ENCODE results near the gene SNCB. TPM values are rescaled to one million over a fixed set of nuclear protein-coding genes. Genes with fewer than 3 reads are reported as not detected.

The SNCB gene
- total and polyA plus RNA-seq, 2 of the 8 experiments (the other 6 are each of a cell fraction or from before 2014, with no cell fraction given): 4.2 to 5.9 TPM

DNA sequence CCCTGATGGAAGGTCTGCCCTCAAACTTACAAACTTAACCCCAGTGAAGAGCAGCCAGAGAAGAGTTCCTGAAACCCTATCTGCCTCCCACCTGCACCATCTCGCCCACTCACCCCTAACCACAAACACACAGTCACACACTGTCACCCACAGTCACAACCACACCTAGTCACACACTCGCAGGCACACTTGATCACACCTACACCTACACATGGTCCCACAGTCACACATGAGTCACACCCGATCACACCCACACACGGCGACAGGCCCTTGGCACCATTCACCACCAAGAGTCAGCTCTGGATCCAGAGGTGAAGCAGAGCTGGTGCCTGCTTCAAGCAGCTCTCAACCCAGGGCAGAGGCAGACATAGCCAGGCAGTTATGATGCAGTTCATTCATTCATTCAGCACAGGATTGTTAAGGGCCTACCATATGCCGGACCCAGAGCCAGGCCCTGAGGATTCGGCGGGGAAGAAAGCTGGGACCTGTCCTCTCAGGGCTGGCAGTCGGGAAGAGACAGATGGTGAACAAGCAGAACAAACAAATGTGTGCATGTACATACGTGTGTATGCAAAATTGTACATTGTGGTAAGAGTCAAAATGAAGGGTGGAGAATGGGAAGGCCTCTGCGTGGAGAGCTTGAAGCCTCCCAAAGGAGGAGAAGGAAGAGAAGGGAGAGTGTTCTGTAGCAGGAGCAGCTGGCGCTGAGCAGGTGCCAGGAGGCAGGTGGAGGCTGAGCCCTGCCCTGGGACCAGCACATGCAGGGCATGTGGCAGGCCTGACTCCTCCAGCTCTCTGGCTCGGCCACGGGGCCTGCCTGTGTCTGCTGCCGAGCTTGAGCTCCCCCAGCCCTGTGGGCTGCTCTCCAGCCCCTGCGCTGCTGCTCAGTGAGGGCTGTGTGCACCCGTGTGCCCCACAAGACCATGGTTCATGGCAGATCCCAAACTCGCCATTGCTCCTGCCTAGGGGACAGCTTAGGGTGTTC lies 23.4 kb upstream of the SNCB start:
- ChIA-PET POLR2A (ENCODE audit: partially characterized antibody) (interaction anchor here (0.8 to 1.5 kb wide), 2 partner anchors 34 to 443 kb away, joined by 3 to 4 read pairs; no protein-coding TSS in a partner anchor), CTCF (ENCODE audit: partially characterized antibody) (interaction anchor here (1.0 to 35.1 kb wide), 6 partner anchors 9 to 459 kb away, joined by 3 to 859 read pairs (median 4); no protein-coding TSS in a partner anchor)
- no peak overlapping the region; the same call in 1 of the 2 replicates for H3K27ac ChIP-seq (ENCODE audit: low read depth, low read length)

More for the DNA sequence above, 23.4 kb upstream of the SNCB start:
- H3K9me3 ChIP-seq (ENCODE audit: insufficient read depth in 2 of 2, low read depth in 1 of 2, low read length in 1 of 2): no peaks in the 10 kb centered on the region
- no peak overlapping the region for H3K18ac ChIP-seq (ENCODE audit: extremely low read depth, low read length)
- FAIRE-seq (no peak), DNase-seq (ENCODE audit: low read depth in 1 of 2, low spot score in 2 of 2) (no peak)
- no peak overlapping the region for H3K4me2 ChIP-seq (ENCODE audit: insufficient read depth in 1 of 2, low read depth in 2 of 2, low read length in 2 of 2)
- no peak overlapping the region for H3K56ac ChIP-seq (replicated peaks; ENCODE audit: insufficient read length, low read depth, low read length)
- no peak overlapping the region for H3K14ac ChIP-seq (ENCODE audit: insufficient read length)
- 83% methylated on average over 18 of the region's 18 CpGs; no CpG with 5 or more reads in 1 of the 2 experiments for WGBS, 2 experiments (ENCODE audit: extremely low coverage in 1 of 2, insufficient coverage in 1 of 2, insufficient read length in 1 of 2, insufficient replicate concordance in 2 of 2, low coverage in 1 of 2, low lambda C conversion rate in 2 of 2, missing lambda C conversion rate in 1 of 2)
- H3K9ac ChIP-seq (replicated peaks in 1 of 4; ENCODE audit: extremely low read depth in 1 of 4, low read depth in 3 of 4, low read length in 3 of 4): no peak overlapping the region
- no peak overlapping the region for H2BK15ac ChIP-seq (ENCODE audit: low read length)
- peaks cover 10% of the 10 kb centered on the region for H3K79me1 ChIP-seq (ENCODE audit: low read depth, low read length)
- no peak overlapping the region for H4K8ac ChIP-seq (ENCODE audit: extremely low read depth, insufficient read depth, low read length)
- H2BK5ac ChIP-seq (ENCODE audit: low read depth, low read length): no peak overlapping the region
- peaks cover under 1 to 11% of the 10 kb centered on the region in 2 experiments for H4K20me1 ChIP-seq (replicated peaks in 1 of 2; ENCODE audit: control insufficient read depth in 1 of 2, insufficient read depth in 2 of 2, low read length in 2 of 2)
- H3K4me3 ChIP-seq (ENCODE audit: extremely low read depth in 1 of 4, insufficient read depth in 2 of 4, low read depth in 3 of 4, low read length in 4 of 4): no peak overlapping the region
- peaks cover 0 to 6% (median 2%) of the 10 kb centered on the region in 4 experiments; a peak in 3 of 8 replicates for H3K36me3 ChIP-seq (ENCODE audit: control insufficient read depth in 2 of 4, insufficient read depth in 4 of 4, low read length in 3 of 4)
- H4K5ac ChIP-seq (ENCODE audit: insufficient read length, low read depth, low read length): no peak overlapping the region
- H4K91ac ChIP-seq (replicated peaks; ENCODE audit: insufficient read length, low read length): no peak overlapping the region
- H3K4me1 ChIP-seq (replicated peaks in 1 of 4; ENCODE audit: control insufficient read depth in 3 of 4, insufficient read depth in 4 of 4, low read length in 3 of 4): peaks cover 0 to 16% (median 3%) of the 10 kb centered on the region in 4 experiments; a peak in 4 of 7 replicates
- TF ChIP-seq CBX5 (IDR thresholded peaks at IDR 0.05; ENCODE audit: low read depth, low read length): no peak
- no peak for TF ChIP-seq RAD21 (IDR thresholded peaks at IDR 0.05 in 1 of 2, conservative IDR thresholded peaks at IDR 0.05 in 1 of 2; ENCODE audit: low read depth in 2 of 2, low read length in 2 of 2)
- TF ChIP-seq POU5F1 (IDR thresholded peaks at IDR 0.05; ENCODE audit: low read depth, low read length): no peak
- TF ChIP-seq, protein P1, sequence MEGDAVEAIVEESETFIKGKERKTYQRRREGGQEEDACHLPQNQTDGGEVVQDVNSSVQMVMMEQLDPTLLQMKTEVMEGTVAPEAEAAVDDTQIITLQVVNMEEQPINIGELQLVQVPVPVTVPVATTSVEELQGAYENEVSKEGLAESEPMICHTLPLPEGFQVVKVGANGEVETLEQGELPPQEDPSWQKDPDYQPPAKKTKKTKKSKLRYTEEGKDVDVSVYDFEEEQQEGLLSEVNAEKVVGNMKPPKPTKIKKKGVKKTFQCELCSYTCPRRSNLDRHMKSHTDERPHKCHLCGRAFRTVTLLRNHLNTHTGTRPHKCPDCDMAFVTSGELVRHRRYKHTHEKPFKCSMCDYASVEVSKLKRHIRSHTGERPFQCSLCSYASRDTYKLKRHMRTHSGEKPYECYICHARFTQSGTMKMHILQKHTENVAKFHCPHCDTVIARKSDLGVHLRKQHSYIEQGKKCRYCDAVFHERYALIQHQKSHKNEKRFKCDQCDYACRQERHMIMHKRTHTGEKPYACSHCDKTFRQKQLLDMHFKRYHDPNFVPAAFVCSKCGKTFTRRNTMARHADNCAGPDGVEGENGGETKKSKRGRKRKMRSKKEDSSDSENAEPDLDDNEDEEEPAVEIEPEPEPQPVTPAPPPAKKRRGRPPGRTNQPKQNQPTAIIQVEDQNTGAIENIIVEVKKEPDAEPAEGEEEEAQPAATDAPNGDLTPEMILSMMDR (IDR thresholded peaks at IDR 0.05; ENCODE audit: control extremely low read depth in 1 of 3, insufficient read depth in 1 of 3, low read depth in 1 of 3, low read length in 3 of 3): no peak
- no peak for TF ChIP-seq BACH1 (IDR thresholded peaks at IDR 0.05; ENCODE audit: low read length)
- TF ChIP-seq CHD1 (IDR thresholded peaks at IDR 0.05; ENCODE audit: low read depth, low read length): no peak
- no peak overlapping the region for H2AK5ac ChIP-seq (ENCODE audit: low read depth, low read length)
- no peak overlapping the region for H3K4ac ChIP-seq (replicated peaks; ENCODE audit: insufficient read length, low read depth, low read length)
- no peak overlapping the region for H2BK12ac ChIP-seq (ENCODE audit: low read depth, low read length)
- no peak overlapping the region for H3K23ac ChIP-seq (ENCODE audit: insufficient read length)
- H2BK120ac ChIP-seq (replicated peaks; ENCODE audit: low read depth, low read length): no peak overlapping the region
- H3K27me3 ChIP-seq (replicated peaks in 1 of 4; ENCODE audit: control insufficient read depth in 3 of 4, extremely low read depth in 1 of 4, insufficient read depth in 3 of 4, low read length in 3 of 4): no peaks in the 10 kb centered on the region
- peaks cover 0 to 18% of the 10 kb centered on the region in 2 experiments; a peak in 1 of 4 replicates for H3K79me2 ChIP-seq (ENCODE audit: control insufficient read depth in 1 of 2, insufficient read depth in 2 of 2, low read length in 2 of 2)
- no peak overlapping the region for H2AFZ ChIP-seq (ENCODE audit: low read length)
- H2BK20ac ChIP-seq (ENCODE audit: low read length): no peak overlapping the region
- no peaks in the 10 kb centered on the region for H3K23me2 ChIP-seq (ENCODE audit: low read depth, low read length)
